Hepatocyte (in vitro differentiated cells): ENCODE data around the gene GLI3. TPM values are rescaled to one million over a fixed set of nuclear protein-coding genes. Genes with fewer than 3 reads are reported as not detected.
A peak's percentile ranks its signal among the peaks of the same experiment; 100 is the strongest.

ENCODE experiments used
- DNase-seq: peaks from one replicate; pipeline ENCODE4 v3.0.0-alpha.2; 2016; ENCODE audit warnings: low spot score
- H2AFZ ChIP-seq: fragments of 200-600 bp; sonication (generic); 2 replicates; pipeline ENCODE4 v1.6.0; 2016; ENCODE audit warnings: antibody characterized with exemption, mild to moderate bottlenecking
- H3K27ac ChIP-seq: fragments of 200-600 bp; sonication (generic); 2 replicates; pipeline ENCODE4 v1.5.1; 2016; ENCODE audit warnings: mild to moderate bottlenecking
- H3K27me3 ChIP-seq: fragments of 200-600 bp; sonication (generic); 2 replicates; pipeline ENCODE4 v1.6.1; 2016
- H3K36me3 ChIP-seq: fragments of 200-600 bp; sonication (generic); replicated peaks from 2 replicates; pipeline ENCODE4 v1.5.1; 2016; ENCODE audit warnings: low read depth; ENCODE audit not compliant: insufficient read depth
- H3K4me1 ChIP-seq: fragments of 200-600 bp; sonication (generic); 2 replicates; pipeline ENCODE4 v1.5.1; 2016; ENCODE audit warnings: mild to moderate bottlenecking, moderate library complexity; ENCODE audit not compliant: insufficient read depth
- H3K4me2 ChIP-seq: fragments of 200-600 bp; sonication (generic); 2 replicates; pipeline ENCODE4 v1.6.0; 2016
- H3K4me3 ChIP-seq: fragments of 200-600 bp; sonication (generic); 2 replicates; pipeline ENCODE4 v1.5.1; 2016; ENCODE audit warnings: mild to moderate bottlenecking
- H3K79me2 ChIP-seq: fragments of 200-600 bp; sonication (generic); 2 replicates; pipeline ENCODE4 v1.6.0; 2017; ENCODE audit warnings: mild to moderate bottlenecking
- H3K9me2 ChIP-seq: fragments of 200-600 bp; sonication (generic); replicated peaks from 2 replicates; pipeline ENCODE4 v1.6.0; 2017; ENCODE audit warnings: mild to moderate bottlenecking; ENCODE audit not compliant: insufficient read depth
- H3K9me3 ChIP-seq: fragments of 200-600 bp; sonication (generic); 2 replicates; pipeline ENCODE4 v1.5.1; 2016; ENCODE audit warnings: low read depth, mild to moderate bottlenecking
- H4K20me1 ChIP-seq: fragments of 200-600 bp; sonication (generic); 2 replicates; pipeline ENCODE4 v1.6.0; 2016; ENCODE audit warnings: mild to moderate bottlenecking; ENCODE audit not compliant: insufficient read depth, poor library complexity, severe bottlenecking
- EZH2 ChIP-seq: fragments of 200-600 bp; sonication (generic); IDR thresholded peaks from 2 replicates; pipeline ENCODE4 v1.6.1; 2016; ENCODE audit warnings: antibody characterized with exemption, mild to moderate bottlenecking, borderline replicate concordance
- EZH2phosphoT487 ChIP-seq: fragments of 200-600 bp; sonication (generic); IDR thresholded peaks from one replicate; pipeline ENCODE4 v1.6.1; 2018; ENCODE audit warnings: antibody characterized with exemption, mild to moderate bottlenecking, low read depth, moderate library complexity; ENCODE audit not compliant: unreplicated experiment, severe bottlenecking
- WGBS: methylation state at CpG from one replicate; pipeline ENCODE4 v1.1.6; 2016; ENCODE audit warnings: low lambda C conversion rate; ENCODE audit errors: missing lambda C conversion rate; 5-methylcytosine and 5-hydroxymethylcytosine counted together
- polyA plus RNA-seq: library from polyadenylated mRNA; unstranded; fragments of >200 nt; fragmentation: Nextera tagmentation; extraction: Ambion mirVana; gene quantifications from 2 replicates; pipeline ENCODE4 v1.2.1, GENCODE V29; 2016
- total RNA-seq: library from RNA; depleted of rRNA; stranded (reverse); fragments of >200 nt; gene quantifications from 2 replicates; pipeline ENCODE4 v1.2.3, GENCODE V29; 2014
- TF ChIP-seq, protein P1 (sequence below): fragments of 200-600 bp; sonication (generic); IDR thresholded peaks from 2 replicates; pipeline ENCODE4 v1.5.1; 2016; ENCODE audit warnings: antibody characterized with exemption, mild to moderate bottlenecking; ENCODE audit not compliant: poor library complexity

Gene GLI3
- total RNA-seq (3.6 and 5.5 TPM in 2 replicates), polyA plus RNA-seq (20.0 and 25.2 TPM in 2 replicates)

DNA sequence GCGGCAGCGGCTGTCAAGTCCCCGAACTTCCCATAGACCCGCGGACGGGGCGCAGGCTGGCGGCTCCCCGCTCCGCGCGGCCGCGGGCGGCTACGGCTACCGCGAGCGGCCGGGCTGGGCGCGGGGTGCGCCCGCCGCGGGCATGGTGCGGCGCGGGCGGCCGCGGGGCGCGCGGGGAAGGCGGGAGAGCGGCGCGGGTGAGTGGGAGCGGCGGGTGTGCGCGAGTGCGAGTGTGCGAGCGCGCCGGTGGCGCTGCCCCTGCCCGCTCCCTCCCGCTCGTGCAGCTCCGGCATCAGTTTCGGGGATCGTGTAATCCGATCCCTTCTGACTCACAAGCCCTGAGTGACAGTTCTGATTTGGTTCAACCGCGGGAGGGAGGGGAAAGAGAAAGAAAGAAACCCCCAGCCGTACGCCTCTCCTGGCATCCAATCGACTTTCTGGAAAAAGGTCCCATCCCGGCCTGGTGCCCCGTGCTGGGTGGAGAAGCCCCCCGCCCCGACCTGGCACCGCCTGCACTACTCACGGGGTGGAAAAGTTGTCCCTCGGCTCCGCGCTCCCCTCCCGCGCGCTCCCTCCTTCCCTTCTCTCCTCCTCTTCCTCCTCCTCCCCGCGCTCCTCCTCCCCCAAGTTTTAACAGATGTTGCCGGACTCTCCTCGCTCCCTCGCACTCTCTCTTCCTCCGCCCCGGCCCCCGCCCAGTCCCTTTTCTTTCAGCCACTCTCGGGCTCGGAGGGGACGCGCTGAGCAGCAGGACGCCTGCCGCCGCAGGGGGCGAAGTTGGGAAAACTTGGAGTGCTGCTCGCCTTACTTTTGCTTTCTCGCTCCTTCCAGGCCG, at the start of gene GLI3:
Gene GLI3, minus strand, starts transcription at position 234 of the 835 bp plus-strand sequence. CDS start 13,956 bp downstream, outside the sequence.
- peak within 1 kb of the TSS; percentile 96 for H3K27ac ChIP-seq
- peaks cover 40% of the 10 kb centered on the region for H3K27me3 ChIP-seq
- peaks cover 14% of the 10 kb centered on the region for H3K79me2 ChIP-seq
- TF ChIP-seq EZH2phosphoT487 (no peak), EZH2 (peak; percentile 22)
- TF ChIP-seq, protein P1, sequence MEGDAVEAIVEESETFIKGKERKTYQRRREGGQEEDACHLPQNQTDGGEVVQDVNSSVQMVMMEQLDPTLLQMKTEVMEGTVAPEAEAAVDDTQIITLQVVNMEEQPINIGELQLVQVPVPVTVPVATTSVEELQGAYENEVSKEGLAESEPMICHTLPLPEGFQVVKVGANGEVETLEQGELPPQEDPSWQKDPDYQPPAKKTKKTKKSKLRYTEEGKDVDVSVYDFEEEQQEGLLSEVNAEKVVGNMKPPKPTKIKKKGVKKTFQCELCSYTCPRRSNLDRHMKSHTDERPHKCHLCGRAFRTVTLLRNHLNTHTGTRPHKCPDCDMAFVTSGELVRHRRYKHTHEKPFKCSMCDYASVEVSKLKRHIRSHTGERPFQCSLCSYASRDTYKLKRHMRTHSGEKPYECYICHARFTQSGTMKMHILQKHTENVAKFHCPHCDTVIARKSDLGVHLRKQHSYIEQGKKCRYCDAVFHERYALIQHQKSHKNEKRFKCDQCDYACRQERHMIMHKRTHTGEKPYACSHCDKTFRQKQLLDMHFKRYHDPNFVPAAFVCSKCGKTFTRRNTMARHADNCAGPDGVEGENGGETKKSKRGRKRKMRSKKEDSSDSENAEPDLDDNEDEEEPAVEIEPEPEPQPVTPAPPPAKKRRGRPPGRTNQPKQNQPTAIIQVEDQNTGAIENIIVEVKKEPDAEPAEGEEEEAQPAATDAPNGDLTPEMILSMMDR: peak; percentile 32
- no peaks in the 10 kb centered on the region for H3K9me3 ChIP-seq
- peak within 1 kb of the TSS; percentile 83 for H3K4me3 ChIP-seq
- H4K20me1 ChIP-seq: peaks cover 6% of the 10 kb centered on the region
- H2AFZ ChIP-seq: peak within 1 kb of the TSS; percentile 80
- peaks cover 24% of the 10 kb centered on the region for H3K4me1 ChIP-seq
- no peaks in the 10 kb centered on the region for H3K9me2 ChIP-seq
- peak; percentile 89 for DNase-seq
- 0% methylated on average over 37 of the region's 92 CpGs for WGBS
- peak within 1 kb of the TSS; percentile 80 for H3K4me2 ChIP-seq
- H3K36me3 ChIP-seq: no peaks in the 10 kb centered on the region

DNA sequence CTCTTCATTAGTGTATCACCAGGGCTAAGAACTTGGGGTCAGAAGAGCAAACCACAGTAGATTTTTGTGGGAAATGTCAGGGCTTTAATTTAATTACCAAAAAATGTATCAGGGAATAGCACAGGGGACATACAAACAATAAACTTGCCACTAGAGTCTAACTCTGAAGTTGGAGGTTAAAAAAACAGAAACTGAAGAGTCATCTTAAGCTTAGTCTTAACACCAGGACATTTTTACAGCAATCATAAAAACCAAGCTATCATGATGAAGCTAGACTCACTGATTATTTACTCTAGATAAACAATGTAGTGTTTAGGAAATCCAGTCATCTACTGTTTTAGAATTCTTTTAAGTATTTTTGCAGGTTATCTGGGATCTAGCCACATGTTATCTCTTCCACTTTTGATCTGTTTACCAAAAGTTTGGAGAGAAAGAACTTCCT, 48.4 kb upstream of the GLI3 start:
- H3K4me2 ChIP-seq: no peak overlapping the region
- no peaks in the 10 kb centered on the region for H3K9me2 ChIP-seq
- peaks cover 5% of the 10 kb centered on the region for H3K4me1 ChIP-seq
- no peak for TF ChIP-seq EZH2
- peak; percentile 98 for TF ChIP-seq EZH2phosphoT487
- no peaks in the 10 kb centered on the region for H3K9me3 ChIP-seq
- DNase-seq: no peak
- peaks cover 54% of the 10 kb centered on the region for H3K27me3 ChIP-seq
- H3K4me3 ChIP-seq: no peak overlapping the region
- H4K20me1 ChIP-seq: no peaks in the 10 kb centered on the region
- H2AFZ ChIP-seq: no peak overlapping the region
- H3K79me2 ChIP-seq: no peaks in the 10 kb centered on the region
- no peaks in the 10 kb centered on the region for H3K36me3 ChIP-seq
- H3K27ac ChIP-seq: no peak overlapping the region

DNA sequence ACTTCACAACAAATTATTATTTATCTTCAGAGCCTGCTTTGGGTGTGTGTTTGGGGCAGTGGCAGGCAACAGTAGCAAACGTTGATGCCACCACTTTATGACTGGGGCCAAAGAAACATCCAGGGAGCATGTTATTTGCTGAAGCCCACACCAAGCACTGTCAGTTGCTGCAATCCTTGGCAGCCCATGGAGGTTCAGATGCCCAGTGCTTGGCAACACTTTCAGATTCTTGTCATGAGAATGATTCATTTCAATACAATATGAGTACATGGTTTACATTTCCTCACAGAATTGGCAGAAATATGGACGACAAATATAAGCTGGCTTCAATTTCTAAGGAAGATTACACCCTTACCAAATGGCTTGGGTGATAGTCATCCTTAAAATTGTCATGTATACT, 46.5 kb upstream of the GLI3 start:
- Histone ChIP-seq H4K20me1 (no peaks in the 10 kb centered on the region), H3K36me3 (no peaks in the 10 kb centered on the region), H3K4me3 (no peak overlapping the region), H3K4me2 (no peak overlapping the region), H3K27me3 (peaks cover 51% of the 10 kb centered on the region), H3K27ac (no peak overlapping the region), H3K4me1 (peaks cover 5% of the 10 kb centered on the region), H2AFZ (no peak overlapping the region), H3K9me3 (no peaks in the 10 kb centered on the region), H3K9me2 (no peaks in the 10 kb centered on the region), H3K79me2 (no peaks in the 10 kb centered on the region)
- no peak for TF ChIP-seq EZH2
- TF ChIP-seq EZH2phosphoT487: no peak
- TF ChIP-seq, protein P1: no peak
- DNase-seq: no peak
- WGBS: 68% methylated on average over 2 of the region's 2 CpGs

- Histone ChIP-seq H3K27ac (no peak overlapping the region), H3K9me3 (no peaks in the 10 kb centered on the region), H3K9me2 (no peaks in the 10 kb centered on the region), H3K27me3 (peaks cover 58% of the 10 kb centered on the region), H3K36me3 (no peaks in the 10 kb centered on the region), H4K20me1 (no peaks in the 10 kb centered on the region), H3K4me3 (no peak overlapping the region), H3K4me2 (no peak overlapping the region), H3K79me2 (no peaks in the 10 kb centered on the region), H3K4me1 (no peaks in the 10 kb centered on the region), H2AFZ (no peak overlapping the region)
- no peak for TF ChIP-seq EZH2phosphoT487
- TF ChIP-seq EZH2: no peak
- TF ChIP-seq, protein P1: no peak
- WGBS: 81% methylated on average over 4 of the region's 4 CpGs
- DNase-seq: no peak
These were observed 41.3 kb upstream of the GLI3 start for GRCh38 chr7:42278344-42278743.
